GM12878 (cell line): ENCODE results near the gene AIP. TPM values are rescaled to one million over a fixed set of nuclear protein-coding genes. Genes with fewer than 3 reads are reported as not detected.
A peak's percentile ranks its signal among the peaks of the same experiment; 100 is the strongest.

ENCODE experiments used
- ETV6 ChIP-seq, 2 experiments: fragments of 450-650 bp in 1 of 2; IDR thresholded peaks in 1 of 2; conservative IDR thresholded peaks in 1 of 2; 2 replicates each; pipeline ENCODE4 v1.6.1; 2014; ENCODE audit warnings: antibody characterized with exemption in 1 of 2, borderline replicate concordance in 1 of 2, low read depth in 1 of 2, mild to moderate bottlenecking in 1 of 2, moderate library complexity in 1 of 2
- IKZF2 ChIP-seq, 2 experiments: fragments of 450-650 bp; IDR thresholded peaks; 2 replicates each; pipeline ENCODE4 v1.6.1; 2017; ENCODE audit warnings: mild to moderate bottlenecking in 2 of 2, moderate library complexity in 2 of 2
- MTA2 ChIP-seq: fragments of 450-650 bp; IDR thresholded peaks from 2 replicates; pipeline ENCODE4 v1.6.1; 2016; ENCODE audit warnings: low read depth, mild to moderate bottlenecking, moderate library complexity
- NR2C1 ChIP-seq: fragments of 450-650 bp; IDR thresholded peaks from 2 replicates; pipeline ENCODE4 v1.6.1; 2017; ENCODE audit warnings: antibody characterized with exemption, mild to moderate bottlenecking, moderate library complexity
- POU2F2 ChIP-seq: IDR thresholded peaks from 3 replicates; pipeline ENCODE4 v1.6.1; 2011; ENCODE audit warnings: low read depth, mild to moderate bottlenecking, low read length, borderline replicate concordance
- RCOR1 ChIP-seq: conservative IDR thresholded peaks from 2 replicates; pipeline ENCODE4 v1.6.1; 2012; ENCODE audit warnings: low read depth, low read length, improper control_type of control experiment
- YY1 ChIP-seq: IDR thresholded peaks from 2 replicates; pipeline ENCODE4 v1.6.1; 2011; ENCODE audit warnings: low read depth, mild to moderate bottlenecking, low read length
- polyA plus RNA-seq, 11 experiments: library from polyadenylated mRNA; depleted of rRNA in 4 of 11; unstranded in 6 of 11; stranded (reverse) in 5 of 11; fragments of >200 nt; fragmentation: Nextera tagmentation in 4 of 11; fragmentation: Illumina TruSeq in 1 of 11; extraction: Ambion mirVana in 4 of 11; extraction: Trizol in 1 of 11; gene quantifications; 1 replicate in 1 of 11; 2 replicates in 10 of 11; pipeline versions ENCODE4 v1.2.1 to v1.2.3, GENCODE V29; 2011 to 2016; ENCODE audit warnings: inconsistent platforms in 2 of 11, missing spikeins in 2 of 11, low read depth in 1 of 11
- total RNA-seq, 4 experiments: library from RNA; depleted of rRNA in 3 of 4; stranded (reverse); fragments of >200 nt in 3 of 4; fragmentation: Illumina TruSeq in 1 of 4; extraction: Trizol in 1 of 4; gene quantifications; 2 replicates each; pipeline versions ENCODE4 v1.2.1 to v1.2.3, GENCODE V29; 2013 to 2021
- TF ChIP-seq, protein P1 (sequence below): fragments of 450-650 bp; IDR thresholded peaks from 2 replicates; pipeline ENCODE4 v1.6.1; 2018; ENCODE audit warnings: borderline replicate concordance, mild to moderate bottlenecking; ENCODE audit not compliant: partially characterized antibody
- TF ChIP-seq, protein P2 (sequence below): fragments of 450-650 bp; IDR thresholded peaks from 2 replicates; pipeline ENCODE4 v1.6.1; 2017; ENCODE audit warnings: low read depth, mild to moderate bottlenecking, moderate library complexity
- TF ChIP-seq, protein P3 (sequence below): IDR thresholded peaks from 2 replicates; pipeline ENCODE4 v1.6.1; 2011; ENCODE audit warnings: low read depth, low read length, improper control_type of control experiment, borderline replicate concordance

The AIP gene
- total and polyA plus RNA-seq, 10 of the 15 experiments (the other 5 are each of a cell fraction or from before 2014, with no cell fraction given), result 12.6 to 164 (median 104) TPM

- TF ChIP-seq, protein P1, sequence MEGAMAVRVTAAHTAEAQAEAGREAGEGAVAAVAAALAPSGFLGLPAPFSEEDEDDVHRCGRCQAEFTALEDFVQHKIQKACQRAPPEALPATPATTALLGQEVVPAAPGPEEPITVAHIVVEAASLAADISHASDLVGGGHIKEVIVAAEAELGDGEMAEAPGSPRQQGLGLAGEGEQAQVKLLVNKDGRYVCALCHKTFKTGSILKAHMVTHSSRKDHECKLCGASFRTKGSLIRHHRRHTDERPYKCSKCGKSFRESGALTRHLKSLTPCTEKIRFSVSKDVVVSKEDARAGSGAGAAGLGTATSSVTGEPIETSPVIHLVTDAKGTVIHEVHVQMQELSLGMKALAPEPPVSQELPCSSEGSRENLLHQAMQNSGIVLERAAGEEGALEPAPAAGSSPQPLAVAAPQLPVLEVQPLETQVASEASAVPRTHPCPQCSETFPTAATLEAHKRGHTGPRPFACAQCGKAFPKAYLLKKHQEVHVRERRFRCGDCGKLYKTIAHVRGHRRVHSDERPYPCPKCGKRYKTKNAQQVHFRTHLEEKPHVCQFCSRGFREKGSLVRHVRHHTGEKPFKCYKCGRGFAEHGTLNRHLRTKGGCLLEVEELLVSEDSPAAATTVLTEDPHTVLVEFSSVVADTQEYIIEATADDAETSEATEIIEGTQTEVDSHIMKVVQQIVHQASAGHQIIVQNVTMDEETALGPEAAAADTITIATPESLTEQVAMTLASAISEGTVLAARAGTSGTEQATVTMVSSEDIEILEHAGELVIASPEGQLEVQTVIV, result no peak
- TF ChIP-seq, protein P2, sequence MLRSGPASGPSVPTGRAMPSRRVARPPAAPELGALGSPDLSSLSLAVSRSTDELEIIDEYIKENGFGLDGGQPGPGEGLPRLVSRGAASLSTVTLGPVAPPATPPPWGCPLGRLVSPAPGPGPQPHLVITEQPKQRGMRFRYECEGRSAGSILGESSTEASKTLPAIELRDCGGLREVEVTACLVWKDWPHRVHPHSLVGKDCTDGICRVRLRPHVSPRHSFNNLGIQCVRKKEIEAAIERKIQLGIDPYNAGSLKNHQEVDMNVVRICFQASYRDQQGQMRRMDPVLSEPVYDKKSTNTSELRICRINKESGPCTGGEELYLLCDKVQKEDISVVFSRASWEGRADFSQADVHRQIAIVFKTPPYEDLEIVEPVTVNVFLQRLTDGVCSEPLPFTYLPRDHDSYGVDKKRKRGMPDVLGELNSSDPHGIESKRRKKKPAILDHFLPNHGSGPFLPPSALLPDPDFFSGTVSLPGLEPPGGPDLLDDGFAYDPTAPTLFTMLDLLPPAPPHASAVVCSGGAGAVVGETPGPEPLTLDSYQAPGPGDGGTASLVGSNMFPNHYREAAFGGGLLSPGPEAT, result 0 out of 2 replicates have a peak, but pooled peaks have one; percentile 23
- no peak for TF ChIP-seq RCOR1
- no peak for TF ChIP-seq MTA2
- TF ChIP-seq NR2C1, result peak; percentile 56
- peak; percentile 37; the same call in 1 of the 3 replicates for TF ChIP-seq POU2F2
- TF ChIP-seq, protein P3, sequence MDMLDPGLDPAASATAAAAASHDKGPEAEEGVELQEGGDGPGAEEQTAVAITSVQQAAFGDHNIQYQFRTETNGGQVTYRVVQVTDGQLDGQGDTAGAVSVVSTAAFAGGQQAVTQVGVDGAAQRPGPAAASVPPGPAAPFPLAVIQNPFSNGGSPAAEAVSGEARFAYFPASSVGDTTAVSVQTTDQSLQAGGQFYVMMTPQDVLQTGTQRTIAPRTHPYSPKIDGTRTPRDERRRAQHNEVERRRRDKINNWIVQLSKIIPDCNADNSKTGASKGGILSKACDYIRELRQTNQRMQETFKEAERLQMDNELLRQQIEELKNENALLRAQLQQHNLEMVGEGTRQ, result peak; percentile 58
- peak in 1 of 2 experiments; percentile 14; a peak in 1 of 4 replicates for TF ChIP-seq IKZF2 (IDR thresholded peaks at IDR 0.05)
- TF ChIP-seq YY1, result peak; percentile 93
- no peak for TF ChIP-seq ETV6 (conservative IDR thresholded peaks at IDR 0.05 in 1 of 2, IDR thresholded peaks at IDR 0.05 in 1 of 2; ENCODE audit: borderline replicate concordance in 1 of 2, low read depth in 1 of 2)
These were observed 18.2 kb upstream of the AIP start (continued) for GRCh38 chr11:67464411-67465188.
